Activated B cell treated with CpG ODN at 0.5 μM for 24 hours (primary cell): ENCODE data around the gene LRRC49. TPM values are rescaled to one million over a fixed set of nuclear protein-coding genes. Genes with fewer than 3 reads are reported as not detected.

Experiments used
- ATAC-seq: fragments of 200-7000 bp; cut with Tn5 transposase; one replicate; pipeline ENCODE4 v1.10.0; 2021; ENCODE audit warnings: low read depth, mild to moderate bottlenecking, moderate library complexity
- CTCF ChIA-PET: fragments of 350-600 bp; sonication (Branson Sonifier 250); formaldehyde crosslinking; loops from one replicate; lab custom pipeline; 2021; ENCODE audit warnings: antibody characterized with exemption; lab: Charles Lee
- POLR2A ChIA-PET: fragments of 350-600 bp; sonication (Branson Sonifier 250); formaldehyde crosslinking; loops from one replicate; lab custom pipeline; 2021; ENCODE audit warnings: antibody characterized with exemption; lab: Charles Lee
- DNase-seq: peaks from one replicate; pipeline ENCODE4 v3.0.0; 2022
- H3K27ac Mint-ChIP-seq: one replicate; pipeline ENCODE4 v1.8.0; 2020; ENCODE audit warnings: mixed read lengths
- H3K27me3 Mint-ChIP-seq: one replicate; pipeline ENCODE4 v1.8.0; 2021; ENCODE audit warnings: mixed read lengths
- H3K36me3 Mint-ChIP-seq: one replicate; pipeline ENCODE4 v1.8.0; 2021; ENCODE audit warnings: low read depth, mixed read lengths
- H3K4me1 Mint-ChIP-seq: one replicate; pipeline ENCODE4 v1.8.0; 2021; ENCODE audit warnings: mixed read lengths
- H3K4me3 Mint-ChIP-seq: one replicate; pipeline ENCODE4 v1.8.0; 2020; ENCODE audit warnings: mild to moderate bottlenecking, mixed read lengths
- H3K9me3 Mint-ChIP-seq: one replicate; pipeline ENCODE4 v1.8.0; 2020; ENCODE audit warnings: mixed read lengths
- intact Hi-C: fragments of 100-400 bp; cut with micrococcal nuclease; formaldehyde crosslinking; loops from one replicate; pipeline ENCODE4 v1.15.1; 2024
- total RNA-seq: library from RNA; stranded (reverse); gene quantifications from 2 replicates; pipeline ENCODE4 v1.2.3, GENCODE V29; 2022
- TF ChIP-seq, protein P1 (sequence below): fragments of 200-600 bp; IDR thresholded peaks from one replicate; pipeline ENCODE4 v1.8.0; 2022; ENCODE audit warnings: antibody characterized with exemption, mild to moderate bottlenecking

The LRRC49 gene
- total RNA-seq, 1 donor from 2014 or later, result 0.84 TPM

GRCh38 chr15:71097890-71098289 lies 205.3 kb downstream of the LRRC49 start:
- Mint-ChIP-seq H3K27me3 (no peaks in the 10 kb centered on the region), H3K27ac (no peak overlapping the region), H3K4me3 (no peak overlapping the region), H3K4me1 (no peaks in the 10 kb centered on the region), H3K9me3 (no peaks in the 10 kb centered on the region), H3K36me3 (no peaks in the 10 kb centered on the region)
- ChIA-PET CTCF (no interaction called here), POLR2A (no interaction called here)
- no peak for DNase-seq
- intact Hi-C loops, result no loop called here
- TF ChIP-seq, protein P1, sequence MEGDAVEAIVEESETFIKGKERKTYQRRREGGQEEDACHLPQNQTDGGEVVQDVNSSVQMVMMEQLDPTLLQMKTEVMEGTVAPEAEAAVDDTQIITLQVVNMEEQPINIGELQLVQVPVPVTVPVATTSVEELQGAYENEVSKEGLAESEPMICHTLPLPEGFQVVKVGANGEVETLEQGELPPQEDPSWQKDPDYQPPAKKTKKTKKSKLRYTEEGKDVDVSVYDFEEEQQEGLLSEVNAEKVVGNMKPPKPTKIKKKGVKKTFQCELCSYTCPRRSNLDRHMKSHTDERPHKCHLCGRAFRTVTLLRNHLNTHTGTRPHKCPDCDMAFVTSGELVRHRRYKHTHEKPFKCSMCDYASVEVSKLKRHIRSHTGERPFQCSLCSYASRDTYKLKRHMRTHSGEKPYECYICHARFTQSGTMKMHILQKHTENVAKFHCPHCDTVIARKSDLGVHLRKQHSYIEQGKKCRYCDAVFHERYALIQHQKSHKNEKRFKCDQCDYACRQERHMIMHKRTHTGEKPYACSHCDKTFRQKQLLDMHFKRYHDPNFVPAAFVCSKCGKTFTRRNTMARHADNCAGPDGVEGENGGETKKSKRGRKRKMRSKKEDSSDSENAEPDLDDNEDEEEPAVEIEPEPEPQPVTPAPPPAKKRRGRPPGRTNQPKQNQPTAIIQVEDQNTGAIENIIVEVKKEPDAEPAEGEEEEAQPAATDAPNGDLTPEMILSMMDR, result no peak
- no peak for ATAC-seq

- POLR2A ChIA-PET, result no interaction called here
Measured at GRCh38 chr15:71098920-71099319, 206.3 kb downstream of the LRRC49 start.

More at GRCh38 chr15:71098920-71099319, 206.3 kb downstream of the LRRC49 start:
- Mint-ChIP-seq H3K27me3 (peaks cover 4% of the 10 kb centered on the region), H3K9me3 (no peaks in the 10 kb centered on the region), H3K4me3 (no peak overlapping the region), H3K27ac (no peak overlapping the region), H3K36me3 (no peaks in the 10 kb centered on the region), H3K4me1 (no peaks in the 10 kb centered on the region)
- CTCF ChIA-PET, result no interaction called here
- no peak for ATAC-seq
- intact Hi-C loops, result no loop called here
- DNase-seq, result no peak
- TF ChIP-seq, protein P1, result no peak

Other genes starting within 250 kb of the LRRC49 start
- 0.56 and 1.00 TPM in 2 replicates for gene UACA, start 129.3 kb upstream of the LRRC49 start, total RNA-seq
- not detected in 2 replicates for gene LARP6, start 38.7 kb upstream of the LRRC49 start, total RNA-seq
- gene THAP10, start 393 bp upstream of the LRRC49 start, total RNA-seq, result 0.27 and 0.34 TPM in 2 replicates
- gene THSD4, start 222.6 kb downstream of the LRRC49 start, total RNA-seq, result not detected in 2 replicates